Upper lobe of right lung (tissue), 1 donor: Measurements from ENCODE around the gene MLIP. TPM values are rescaled to one million over a fixed set of nuclear protein-coding genes. Genes with fewer than 3 reads are reported as not detected.
"Not testable (repeated sequence)": the region's sequence is repeated elsewhere in the genome, so short reads cannot be mapped to it uniquely, and the experiment has no call there.

Experiments used
- ATAC-seq: fragments of 200-7000 bp; cut with Tn5 transposase; one replicate; pipeline ENCODE4 v1.9.1; 2020; ENCODE audit warnings: mild to moderate bottlenecking, moderate library complexity
- DNase-seq: peaks from one replicate; pipeline ENCODE4 v3.0.0-alpha.2; 2020
- H3K27ac ChIP-seq: fragments of 200-600 bp; one replicate; pipeline ENCODE4 v1.8.0; 2022
- H3K27me3 ChIP-seq: fragments of 200-600 bp; one replicate; pipeline ENCODE4 v1.8.0; 2022; ENCODE audit warnings: mild to moderate bottlenecking
- H3K36me3 ChIP-seq: fragments of 200-600 bp; one replicate; pipeline ENCODE4 v1.8.0; 2022
- H3K4me1 ChIP-seq: fragments of 200-600 bp; one replicate; pipeline ENCODE4 v1.8.0; 2022
- H3K4me3 ChIP-seq: fragments of 200-600 bp; one replicate; pipeline ENCODE4 v1.8.0; 2022; ENCODE audit warnings: mild to moderate bottlenecking
- H3K9me3 ChIP-seq: fragments of 200-600 bp; one replicate; pipeline ENCODE4 v1.8.0; 2022
- CTCF ChIP-seq: fragments of 200-600 bp; IDR thresholded peaks from one replicate; pipeline ENCODE4 v1.8.0; 2022; ENCODE audit warnings: antibody characterized with exemption
- intact Hi-C: fragments of 100-400 bp; cut with DNase I; formaldehyde crosslinking; loops from one replicate; pipeline ENCODE4 v1.11.0; 2022
- total RNA-seq: library from RNA; stranded (reverse); fragmentation: NEBNext Ultra II Directional; extraction: Animal tissue kit (Norgen Biotek cat#: 25700); gene quantifications from one replicate; pipeline ENCODE4 v1.2.1, GENCODE V29; 2021
- donor health status: DM: no; HTN: yes; CAD: no; lungs with severe emphysema.

The MLIP gene
- total RNA-seq, 1 donor from 2014 or later, result 0.20 TPM

GRCh38 chr6:54248994-54249393 is 137.8 kb downstream of the MLIP start:
- intact Hi-C loops, result no loop called here
- Histone ChIP-seq H3K4me3 (no peak overlapping the region), H3K27me3 (no peaks in the 10 kb centered on the region), H3K27ac (no peak overlapping the region), H3K4me1 (no peaks in the 10 kb centered on the region), H3K9me3 (no peaks in the 10 kb centered on the region), H3K36me3 (no peaks in the 10 kb centered on the region)
- ATAC-seq, result no peak
- no peak for TF ChIP-seq CTCF
- DNase-seq, result no peak

DNA sequence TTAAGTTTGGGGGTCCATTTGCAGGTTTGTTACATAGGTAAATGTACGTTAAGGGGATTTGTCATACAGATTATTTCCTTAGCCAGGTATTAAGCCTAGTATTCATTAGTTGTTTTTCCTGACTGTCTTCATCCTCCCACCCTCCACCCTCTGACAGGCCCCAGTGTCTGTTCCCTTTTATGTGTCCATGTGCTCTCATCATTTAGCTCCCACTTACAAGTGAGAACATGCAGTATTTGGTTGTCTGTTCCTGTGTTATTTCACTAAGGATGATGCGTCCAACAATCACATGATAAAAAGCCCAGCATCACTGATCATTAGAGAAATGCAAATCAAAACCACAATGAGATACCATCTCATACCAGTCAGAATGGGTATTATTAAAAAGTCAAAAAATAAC is 138.6 kb downstream of the MLIP start:
- H3K4me3 ChIP-seq, ATAC-seq, H3K9me3 ChIP-seq, DNase-seq, H3K36me3 ChIP-seq, H3K4me1 ChIP-seq, H3K27me3 ChIP-seq, intact Hi-C loops, H3K27ac ChIP-seq: not testable (repeated sequence)

GRCh38 chr6:54252496-54252895 is 141.3 kb downstream of the MLIP start:
- H3K9me3 ChIP-seq, result no peaks in the 10 kb centered on the region
- H3K4me3 ChIP-seq, result no peak overlapping the region
- no peak overlapping the region for H3K27ac ChIP-seq
- ATAC-seq, result no peak
- intact Hi-C loops, result no loop called here
- TF ChIP-seq CTCF, result no peak
- H3K4me1 ChIP-seq, result no peaks in the 10 kb centered on the region
- no peaks in the 10 kb centered on the region for H3K27me3 ChIP-seq
- H3K36me3 ChIP-seq, result no peaks in the 10 kb centered on the region
- DNase-seq, result no peak

DNA sequence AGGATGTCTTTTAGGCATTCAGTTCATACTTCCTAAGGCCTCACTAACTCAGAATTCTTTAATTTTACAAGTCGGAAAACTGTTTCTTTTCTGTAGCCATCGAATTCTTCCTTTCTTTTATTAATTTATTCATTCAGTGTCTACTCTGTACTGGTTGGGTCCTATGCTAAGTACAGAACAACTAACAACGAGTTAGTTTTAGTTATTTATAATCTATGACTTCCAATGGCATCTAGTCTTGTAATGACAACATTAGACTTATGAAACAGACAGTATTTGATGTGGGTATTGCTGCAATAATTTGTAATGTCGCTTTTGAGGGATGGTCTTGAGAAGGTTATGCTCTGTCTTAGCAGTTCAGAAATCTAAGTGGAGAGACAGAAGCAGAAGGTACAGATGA is 141.7 kb downstream of the MLIP start:
- ATAC-seq, result no peak

DNA sequence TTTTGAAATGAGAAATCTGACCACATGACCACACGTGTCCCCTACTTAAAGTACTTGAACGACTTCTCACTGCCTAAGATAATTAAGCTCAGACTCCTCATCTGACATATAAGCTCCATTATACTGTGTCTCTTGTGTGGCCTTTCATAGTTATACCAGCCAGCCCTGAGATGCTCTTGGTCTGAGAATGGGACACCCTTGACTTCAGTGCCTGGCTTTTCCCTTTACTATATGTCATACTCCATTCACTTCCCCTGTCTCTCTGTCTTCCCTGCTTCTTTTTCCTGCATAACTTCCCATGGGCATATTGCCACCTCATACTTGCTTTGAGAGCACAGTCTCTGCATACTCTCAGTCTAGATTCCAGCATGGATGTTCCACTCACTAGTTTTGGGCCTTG is 143.6 kb downstream of the MLIP start:
- ATAC-seq, result no peak
- TF ChIP-seq CTCF, result no peak
- Histone ChIP-seq H3K4me1 (no peaks in the 10 kb centered on the region), H3K4me3 (no peak overlapping the region), H3K36me3 (no peaks in the 10 kb centered on the region), H3K9me3 (no peaks in the 10 kb centered on the region), H3K27ac (no peak overlapping the region), H3K27me3 (no peaks in the 10 kb centered on the region)
- intact Hi-C loops, result no loop called here
- DNase-seq, result no peak

More for the DNA sequence above, 141.7 kb downstream of the MLIP start:
- intact Hi-C loops, result no loop called here
- H3K9me3 ChIP-seq, result no peaks in the 10 kb centered on the region
- no peak overlapping the region for H3K4me3 ChIP-seq
- H3K36me3 ChIP-seq, result no peaks in the 10 kb centered on the region
- no peaks in the 10 kb centered on the region for H3K4me1 ChIP-seq
- no peaks in the 10 kb centered on the region for H3K27me3 ChIP-seq
- DNase-seq, result no peak
- no peak overlapping the region for H3K27ac ChIP-seq
- no peak for TF ChIP-seq CTCF

DNA sequence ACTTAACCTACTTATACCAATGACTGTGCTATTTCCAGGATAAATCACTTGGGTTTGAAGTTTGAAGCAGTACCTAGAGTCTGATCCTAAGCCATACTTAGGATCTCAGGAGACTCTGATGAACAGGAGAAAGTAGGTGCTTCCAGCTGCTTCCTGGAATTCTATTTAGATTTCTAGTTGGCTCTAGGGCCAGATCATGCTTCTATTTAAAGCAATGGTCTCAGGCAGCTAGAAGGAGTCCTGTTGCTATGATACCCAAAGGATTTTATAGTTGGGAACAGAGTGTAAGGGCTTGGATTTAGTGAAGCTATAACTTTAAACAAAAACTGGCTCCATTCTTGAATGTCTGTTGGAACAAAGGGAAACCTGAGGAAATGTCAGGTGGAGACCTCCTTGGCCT is 144.6 kb downstream of the MLIP start:
- TF ChIP-seq CTCF, result no peak
- no peak for DNase-seq

More for the DNA sequence above, 144.6 kb downstream of the MLIP start:
- Histone ChIP-seq H3K4me3 (no peak overlapping the region), H3K4me1 (no peaks in the 10 kb centered on the region), H3K9me3 (no peaks in the 10 kb centered on the region), H3K27me3 (no peaks in the 10 kb centered on the region), H3K36me3 (no peaks in the 10 kb centered on the region), H3K27ac (no peak overlapping the region)
- intact Hi-C loops, result no loop called here
- ATAC-seq, result no peak
